Sigmoid colon (tissue), 4 donors: ENCODE data around the gene IFNL1.

ENCODE experiments used
- CTCF ChIP-seq, 4 experiments: fragments of 450-650 bp in 3 of 4; fragments of 200-600 bp in 1 of 4; IDR thresholded peaks; one replicate each; pipeline ENCODE4 v1.5.1; 2016 to 2019; ENCODE audit warnings: antibody characterized with exemption in 4 of 4, mild to moderate bottlenecking in 3 of 4, moderate library complexity in 2 of 4
- EP300 ChIP-seq, 4 donors: sonication (generic); formaldehyde crosslinking; IDR thresholded peaks; one replicate each; pipeline ENCODE4 v1.6.1; 2017; ENCODE audit warnings: antibody characterized with exemption in 4 of 4
- POLR2A ChIP-seq, 2 donors: fragments of 450-650 bp; IDR thresholded peaks; one replicate each; pipeline ENCODE4 v1.6.1; 2016; ENCODE audit warnings: antibody characterized with exemption in 2 of 2, mild to moderate bottlenecking in 2 of 2, moderate library complexity in 2 of 2
- POLR2AphosphoS5 ChIP-seq, 4 donors: sonication (generic); formaldehyde crosslinking; IDR thresholded peaks; one replicate each; pipeline ENCODE4 v1.6.1; 2017; ENCODE audit warnings: antibody characterized with exemption in 4 of 4

GRCh38 chr19:39310558-39311311 lies 14.5 kb downstream of the IFNL1 start:
- TF ChIP-seq CTCF (IDR thresholded peaks at IDR 0.05) (no peak), POLR2AphosphoS5 (IDR thresholded peaks at IDR 0.05) (no peak), POLR2A (IDR thresholded peaks at IDR 0.05) (no peak), EP300 (IDR thresholded peaks at IDR 0.05) (no peak)
